Fibroblast of mammary gland (primary cell): ENCODE measurements around the gene GNG7.
"Not testable (repeated sequence)": the region's sequence is repeated elsewhere in the genome, so short reads cannot be mapped to it uniquely, and the experiment has no call there.

Experiments used
- DNase-seq: peaks from one replicate; pipeline ENCODE4 v3.0.0-alpha.2; 2010; ENCODE audit warnings: low read depth
- H3K4me3 ChIP-seq: 2 replicates; pipeline ENCODE4 v1.5.1; 2011; ENCODE audit warnings: low read depth, mild to moderate bottlenecking, low read length, moderate library complexity; ENCODE audit not compliant: control insufficient read depth
- TF ChIP-seq, protein P1 (sequence below): conservative IDR thresholded peaks from 2 replicates; pipeline ENCODE4 v1.5.1; 2011; ENCODE audit warnings: low read depth, low read length, inconsistent platforms; ENCODE audit not compliant: control insufficient read depth, insufficient read depth

Gene GNG7

DNA sequence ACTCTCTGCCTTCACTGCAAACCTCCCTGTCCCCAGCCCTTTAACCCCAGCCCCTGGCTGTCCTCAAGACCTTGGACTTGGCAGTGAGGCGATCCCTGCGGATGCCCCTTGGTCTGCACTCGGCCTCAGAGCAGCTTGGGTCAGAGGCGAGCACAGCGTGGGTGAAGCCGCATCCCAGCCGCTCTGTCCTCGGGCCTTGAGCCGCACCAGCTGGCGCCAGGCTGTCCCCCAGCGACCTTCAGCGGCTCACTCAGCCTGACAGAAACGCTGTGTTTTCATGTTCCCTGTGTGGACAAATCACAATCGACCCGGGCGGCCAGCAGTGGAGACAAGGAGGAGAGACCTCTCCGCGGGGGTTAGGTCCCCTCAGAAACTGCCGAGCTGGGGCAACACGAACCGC lies 52.0 kb downstream of the GNG7 start:
- no peak for DNase-seq
- TF ChIP-seq, protein P1, sequence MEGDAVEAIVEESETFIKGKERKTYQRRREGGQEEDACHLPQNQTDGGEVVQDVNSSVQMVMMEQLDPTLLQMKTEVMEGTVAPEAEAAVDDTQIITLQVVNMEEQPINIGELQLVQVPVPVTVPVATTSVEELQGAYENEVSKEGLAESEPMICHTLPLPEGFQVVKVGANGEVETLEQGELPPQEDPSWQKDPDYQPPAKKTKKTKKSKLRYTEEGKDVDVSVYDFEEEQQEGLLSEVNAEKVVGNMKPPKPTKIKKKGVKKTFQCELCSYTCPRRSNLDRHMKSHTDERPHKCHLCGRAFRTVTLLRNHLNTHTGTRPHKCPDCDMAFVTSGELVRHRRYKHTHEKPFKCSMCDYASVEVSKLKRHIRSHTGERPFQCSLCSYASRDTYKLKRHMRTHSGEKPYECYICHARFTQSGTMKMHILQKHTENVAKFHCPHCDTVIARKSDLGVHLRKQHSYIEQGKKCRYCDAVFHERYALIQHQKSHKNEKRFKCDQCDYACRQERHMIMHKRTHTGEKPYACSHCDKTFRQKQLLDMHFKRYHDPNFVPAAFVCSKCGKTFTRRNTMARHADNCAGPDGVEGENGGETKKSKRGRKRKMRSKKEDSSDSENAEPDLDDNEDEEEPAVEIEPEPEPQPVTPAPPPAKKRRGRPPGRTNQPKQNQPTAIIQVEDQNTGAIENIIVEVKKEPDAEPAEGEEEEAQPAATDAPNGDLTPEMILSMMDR, result no peak
- no peak overlapping the region for H3K4me3 ChIP-seq

DNA sequence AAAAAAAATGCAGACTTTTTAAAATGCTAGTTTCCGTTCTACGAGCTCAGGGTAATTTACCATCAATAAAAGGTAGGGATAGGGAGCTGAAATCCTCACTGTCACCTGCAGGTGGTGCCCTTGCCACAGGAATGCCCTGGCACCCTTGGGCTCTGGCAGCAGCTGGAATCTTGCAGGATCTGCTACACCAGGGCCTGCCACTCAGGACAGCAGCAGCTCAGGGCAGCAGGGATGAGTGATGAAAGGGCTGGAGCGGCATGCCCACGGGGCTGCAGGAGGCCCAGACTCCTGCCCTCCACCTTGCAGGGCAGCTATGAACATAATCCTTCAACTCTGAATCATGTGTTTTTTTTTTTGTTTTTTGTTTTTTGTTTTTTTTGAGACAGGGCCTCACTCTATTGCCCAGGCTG lies 54.0 kb downstream of the GNG7 start:
- peak; percentile 76 for DNase-seq
- H3K4me3 ChIP-seq, result no peak overlapping the region
- TF ChIP-seq, protein P1, result peak; percentile 85

DNA sequence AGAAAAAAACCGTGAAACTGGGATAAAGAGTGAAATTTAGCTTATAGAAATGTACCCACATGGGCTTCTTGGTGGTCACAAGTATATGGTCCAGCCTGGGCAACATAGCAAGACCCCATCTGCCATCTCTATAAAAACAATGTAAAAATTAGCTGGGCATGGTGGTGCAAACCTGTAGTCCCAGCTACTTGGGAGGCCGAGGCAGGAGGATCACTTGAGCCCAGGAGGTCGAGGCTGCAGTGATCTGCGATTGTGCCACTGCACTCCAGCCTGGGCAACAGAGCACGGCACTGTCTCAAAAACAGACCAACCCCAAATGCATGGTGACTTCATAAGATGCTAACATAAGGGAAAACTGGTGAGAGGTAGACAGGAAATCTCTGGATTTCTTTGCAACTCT lies 54.4 kb downstream of the GNG7 start:
- TF ChIP-seq, protein P1, result no peak
- no peak for DNase-seq
- no peak overlapping the region for H3K4me3 ChIP-seq

DNA sequence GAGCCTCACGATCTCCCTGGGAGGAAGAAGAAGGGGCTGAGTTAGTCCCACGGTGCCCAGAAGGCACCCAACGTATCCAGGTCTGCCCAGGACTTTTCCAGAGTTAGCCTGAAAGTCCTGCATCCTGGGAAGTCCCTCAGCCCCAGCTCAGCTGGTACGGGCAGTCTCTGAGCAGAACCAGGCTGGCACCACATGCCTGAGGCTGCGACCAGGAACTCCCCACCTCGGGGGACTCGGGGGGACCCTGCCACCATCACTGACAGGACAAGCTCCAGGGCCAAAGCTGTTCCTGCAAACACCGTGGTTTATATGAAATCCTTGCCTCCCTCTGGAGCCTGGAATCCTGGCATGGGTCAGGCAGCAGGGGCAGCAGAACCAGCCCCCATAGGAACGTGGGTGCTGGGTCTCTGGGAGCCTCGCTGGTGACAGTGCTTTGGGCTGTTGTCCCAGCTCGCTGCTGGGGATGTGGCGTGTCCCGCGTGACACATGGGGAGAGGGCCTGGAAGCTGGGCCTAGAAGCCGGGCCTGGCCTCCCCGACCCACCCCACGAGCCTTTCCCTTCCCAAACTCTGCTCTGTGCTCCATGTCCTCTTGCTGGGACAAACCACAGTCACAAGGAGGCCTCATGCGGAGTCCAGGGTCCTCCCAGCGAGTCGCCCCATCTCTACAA lies 55.5 kb downstream of the GNG7 start:
- no peak overlapping the region for H3K4me3 ChIP-seq
- TF ChIP-seq, protein P1, result no peak
- no peak for DNase-seq

DNA sequence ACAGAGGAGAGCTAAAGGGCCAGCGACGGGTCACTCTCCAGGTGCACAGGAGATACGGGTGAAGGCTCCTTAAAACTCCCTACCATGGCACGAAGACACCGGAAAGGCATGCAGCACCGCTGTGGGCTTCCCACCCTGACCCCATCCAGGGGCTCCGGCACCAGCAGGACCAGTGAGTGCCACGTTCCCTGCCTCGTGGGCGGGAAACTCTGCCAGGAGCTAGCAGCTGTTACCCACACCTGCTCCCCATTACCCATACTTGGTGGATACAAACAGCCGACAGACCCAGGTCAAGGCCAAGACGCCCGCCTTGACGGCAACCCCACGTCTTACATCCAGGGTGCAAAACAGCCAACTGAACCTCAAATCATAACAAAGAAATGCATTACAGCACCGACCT lies 56.7 kb downstream of the GNG7 start:
- no peak for DNase-seq
- H3K4me3 ChIP-seq, result no peak overlapping the region
- TF ChIP-seq, protein P1, result no peak

DNA sequence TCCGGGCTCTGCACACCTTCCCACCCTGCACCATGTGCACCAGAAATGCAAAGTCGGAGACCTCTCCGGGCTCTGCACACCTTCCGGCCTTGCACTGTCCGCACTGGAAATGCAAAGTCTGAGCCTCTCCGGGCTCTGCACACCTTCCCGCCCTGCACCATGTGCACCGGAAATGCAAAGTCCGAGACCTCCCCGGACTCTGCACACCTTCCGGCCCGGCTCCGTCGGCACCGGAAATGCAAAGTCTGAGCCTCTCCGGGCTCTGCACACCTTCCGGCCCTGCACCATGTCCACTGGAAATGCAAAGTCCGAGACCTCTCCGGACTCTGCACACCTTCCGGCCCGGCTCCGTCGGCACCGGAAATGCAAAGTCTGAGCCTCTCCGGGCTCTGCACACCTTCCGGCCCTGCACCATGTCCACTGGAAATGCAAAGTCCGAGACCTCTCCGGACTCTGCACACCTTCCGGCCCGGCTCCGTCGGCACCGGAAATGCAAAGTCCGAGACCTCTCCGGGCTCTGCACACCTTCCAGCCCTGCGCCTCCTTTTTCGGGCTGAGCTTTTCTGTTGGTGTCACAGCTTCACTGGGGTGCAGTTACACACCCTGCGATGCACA lies 59.3 kb downstream of the GNG7 start:
- DNase-seq, H3K4me3 ChIP-seq: not testable (repeated sequence)

DNA sequence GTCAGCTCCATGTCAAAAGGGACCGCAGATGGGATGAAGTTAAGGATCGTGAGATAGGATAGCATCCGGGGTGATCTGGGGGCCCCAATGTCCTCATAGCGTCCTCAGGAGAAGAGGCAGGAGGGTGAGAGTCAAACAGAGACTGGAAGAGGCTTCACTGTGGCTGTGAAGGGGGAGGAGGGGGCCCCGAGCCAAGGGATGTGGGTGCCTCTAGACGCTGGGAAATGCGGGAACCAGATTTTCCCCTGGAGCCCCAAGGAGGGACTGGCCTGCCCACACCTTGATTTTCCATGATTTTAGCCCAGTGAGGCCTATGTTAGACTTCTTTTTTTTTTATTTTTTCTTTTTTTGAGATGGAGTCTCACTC lies 61.2 kb downstream of the GNG7 start:
- TF ChIP-seq, protein P1, result no peak
- DNase-seq, result no peak
- H3K4me3 ChIP-seq, result no peak overlapping the region
